ENCODE data around the gene NET1. TPM values are rescaled to one million over a fixed set of nuclear protein-coding genes. Genes with fewer than 3 reads are reported as not detected.

The NET1 gene
- total RNA-seq, 1 donor from 2014 or later, result 97.5 TPM

DNA sequence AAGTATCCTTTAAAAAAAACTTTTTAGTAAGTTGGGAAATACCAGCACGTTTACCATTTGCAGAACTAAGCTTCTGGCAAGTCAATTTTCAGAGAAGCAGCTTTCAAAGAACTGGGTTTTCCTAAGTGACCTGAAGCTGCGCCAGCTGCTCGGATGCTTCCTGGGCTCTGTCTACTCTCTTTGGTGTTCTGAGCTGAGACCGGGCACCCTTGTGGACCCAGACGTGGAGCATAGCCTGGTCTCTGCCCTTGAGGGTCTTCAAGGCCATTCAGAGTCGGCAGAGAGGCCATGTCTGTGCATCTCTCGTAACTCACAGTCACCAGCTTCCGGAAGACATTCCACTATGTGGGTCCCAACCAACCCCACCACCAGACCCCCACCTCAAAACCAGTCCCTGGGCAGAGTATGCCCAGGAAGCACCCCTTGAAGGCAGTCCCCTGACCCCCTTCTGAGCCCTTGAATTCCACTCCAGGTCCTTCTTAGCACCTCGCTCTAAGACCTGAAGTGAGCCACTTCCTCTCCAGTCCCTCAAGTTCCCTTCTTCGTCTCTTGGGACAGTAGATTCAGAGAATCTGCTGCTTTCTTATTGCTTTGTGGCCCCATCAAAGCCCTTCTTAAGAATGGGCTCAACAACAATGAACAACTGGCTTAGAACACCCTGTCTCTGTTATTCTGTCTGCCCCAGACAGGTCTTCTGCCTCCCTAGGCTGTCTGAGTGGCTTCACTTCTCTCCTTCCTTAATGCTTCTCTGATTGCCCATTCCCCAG is 78.5 kb downstream of the NET1 start:
- Mint-ChIP-seq H3K4me1 (ENCODE audit: low read depth) (peaks cover 29% of the 10 kb centered on the region), H3K27me3 (peaks cover 14% of the 10 kb centered on the region), H3K9me3 (ENCODE audit: low read depth) (peaks cover 2% of the 10 kb centered on the region), H3K36me3 (ENCODE audit: insufficient read depth) (peaks cover 2% of the 10 kb centered on the region), H3K4me3 (ENCODE audit: low read depth) (no peak overlapping the region), H3K27ac (no peak overlapping the region)
- DNase-seq (ENCODE audit: low spot score, unreplicated experiment), result no peak
- no peak for TF ChIP-seq CTCF (IDR thresholded peaks at IDR 0.05; ENCODE audit: unreplicated experiment)

DNA sequence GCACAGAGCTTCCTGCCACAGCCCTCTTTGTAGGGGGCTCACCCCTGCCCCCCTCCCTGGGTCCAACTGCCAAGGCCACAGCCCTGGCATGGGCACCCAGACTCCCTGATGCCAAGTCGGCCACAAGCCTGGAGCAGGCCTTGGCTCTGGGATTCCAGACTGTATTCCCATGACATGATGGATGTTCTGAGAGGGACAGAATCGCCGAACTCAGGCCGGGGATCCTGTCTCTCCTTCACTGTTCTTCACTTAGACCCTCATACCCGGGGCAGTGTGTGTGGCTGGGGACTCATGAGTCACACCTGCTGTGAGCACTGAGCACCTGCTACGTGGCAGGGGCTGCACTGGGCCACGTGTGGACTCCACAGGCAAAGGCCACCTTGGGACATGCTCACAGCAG is 79.1 kb downstream of the NET1 start:
- H3K27ac Mint-ChIP-seq, result no peak overlapping the region
- peaks cover 11% of the 10 kb centered on the region for H3K27me3 Mint-ChIP-seq
- TF ChIP-seq CTCF (IDR thresholded peaks at IDR 0.05; ENCODE audit: unreplicated experiment), result no peak
- DNase-seq (ENCODE audit: low spot score, unreplicated experiment), result no peak
- no peak overlapping the region for H3K4me3 Mint-ChIP-seq (ENCODE audit: low read depth)
- H3K4me1 Mint-ChIP-seq (ENCODE audit: low read depth), result peaks cover 32% of the 10 kb centered on the region
- H3K9me3 Mint-ChIP-seq (ENCODE audit: low read depth), result peaks cover 2% of the 10 kb centered on the region
- peaks cover 2% of the 10 kb centered on the region for H3K36me3 Mint-ChIP-seq (ENCODE audit: insufficient read depth)

DNA sequence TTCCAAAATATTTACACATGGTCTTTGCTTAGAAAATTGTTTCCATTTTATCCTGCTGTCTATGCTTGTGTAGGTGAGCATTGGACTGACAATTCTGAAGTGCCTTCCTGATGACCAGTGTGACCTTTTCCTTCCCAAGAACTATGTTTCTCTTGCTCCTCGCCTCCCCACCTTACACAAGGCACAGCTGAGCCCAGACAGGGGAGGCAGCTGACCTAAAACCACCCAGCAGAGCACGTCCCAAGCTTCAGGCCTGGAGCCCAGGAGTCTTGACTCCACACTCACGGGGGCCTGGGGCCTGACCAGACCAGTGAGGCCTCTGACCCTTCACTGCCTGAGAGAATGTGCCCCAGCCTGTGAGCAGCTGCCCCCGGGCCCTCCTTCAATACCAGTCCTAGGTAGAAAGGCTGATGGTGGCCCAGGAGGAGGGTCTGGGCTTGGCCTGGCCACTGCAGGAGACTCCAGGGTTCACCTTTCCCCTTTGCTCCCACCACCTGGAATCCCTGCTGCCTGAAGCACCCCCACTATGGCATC is 80.0 kb downstream of the NET1 start:
- no peak for DNase-seq (ENCODE audit: low spot score, unreplicated experiment)
- no peak for TF ChIP-seq CTCF (IDR thresholded peaks at IDR 0.05; ENCODE audit: unreplicated experiment)
- no peak overlapping the region for H3K4me3 Mint-ChIP-seq (ENCODE audit: low read depth)
- H3K36me3 Mint-ChIP-seq (ENCODE audit: insufficient read depth), result peaks cover 2% of the 10 kb centered on the region
- H3K27me3 Mint-ChIP-seq, result peaks cover 6% of the 10 kb centered on the region
- H3K9me3 Mint-ChIP-seq (ENCODE audit: low read depth), result peaks cover 2% of the 10 kb centered on the region
- H3K4me1 Mint-ChIP-seq (ENCODE audit: low read depth), result peaks cover 31% of the 10 kb centered on the region
- H3K27ac Mint-ChIP-seq, result no peak overlapping the region

- Mint-ChIP-seq H3K27ac (peak overlapping the region; percentile 85), H3K36me3 (ENCODE audit: insufficient read depth) (peaks cover 2% of the 10 kb centered on the region), H3K4me3 (ENCODE audit: low read depth) (peak overlapping the region; percentile 34), H3K9me3 (ENCODE audit: low read depth) (peaks cover 2% of the 10 kb centered on the region), H3K27me3 (peaks cover 3% of the 10 kb centered on the region), H3K4me1 (ENCODE audit: low read depth) (peaks cover 31% of the 10 kb centered on the region)
- TF ChIP-seq CTCF (IDR thresholded peaks at IDR 0.05; ENCODE audit: unreplicated experiment), result no peak
- no peak for DNase-seq (ENCODE audit: low spot score, unreplicated experiment)
Observed at GRCh38 chr10:5492929-5493576, 80.7 kb downstream of the NET1 start.

DNA sequence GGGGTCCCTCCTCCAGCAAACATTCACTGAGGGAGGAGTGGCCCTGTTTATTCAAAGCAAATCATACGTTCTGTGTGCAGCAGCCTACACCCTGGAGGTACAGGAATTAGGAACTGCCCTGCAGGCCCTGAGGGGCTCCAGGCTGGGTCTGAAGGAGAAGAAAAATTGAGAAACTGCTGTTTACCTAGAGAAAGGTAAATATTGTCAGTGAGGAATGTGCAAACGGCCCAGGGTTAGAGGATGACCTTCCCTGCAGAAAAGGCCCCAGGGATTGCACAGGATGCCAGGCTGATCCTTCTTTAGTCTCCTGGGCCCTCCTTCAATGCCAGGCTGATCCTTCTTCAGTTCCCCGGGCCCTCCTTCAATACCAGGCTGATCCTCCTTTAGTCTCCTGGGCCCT is 81.3 kb downstream of the NET1 start:
- peaks cover 2% of the 10 kb centered on the region for H3K36me3 Mint-ChIP-seq (ENCODE audit: insufficient read depth)
- TF ChIP-seq CTCF (IDR thresholded peaks at IDR 0.05; ENCODE audit: unreplicated experiment), result no peak
- peaks cover 30% of the 10 kb centered on the region for H3K4me1 Mint-ChIP-seq (ENCODE audit: low read depth)
- peaks cover 2% of the 10 kb centered on the region for H3K27me3 Mint-ChIP-seq
- no peak for DNase-seq (ENCODE audit: low spot score, unreplicated experiment)
- H3K27ac Mint-ChIP-seq, result peak overlapping the region; percentile 85
- peak overlapping the region; percentile 34 for H3K4me3 Mint-ChIP-seq (ENCODE audit: low read depth)
- H3K9me3 Mint-ChIP-seq (ENCODE audit: low read depth), result peaks cover 2% of the 10 kb centered on the region

All from progenitor cell of endocrine pancreas (in vitro differentiated cells).